ENCODE measurements around the gene LARGE2.

DNA sequence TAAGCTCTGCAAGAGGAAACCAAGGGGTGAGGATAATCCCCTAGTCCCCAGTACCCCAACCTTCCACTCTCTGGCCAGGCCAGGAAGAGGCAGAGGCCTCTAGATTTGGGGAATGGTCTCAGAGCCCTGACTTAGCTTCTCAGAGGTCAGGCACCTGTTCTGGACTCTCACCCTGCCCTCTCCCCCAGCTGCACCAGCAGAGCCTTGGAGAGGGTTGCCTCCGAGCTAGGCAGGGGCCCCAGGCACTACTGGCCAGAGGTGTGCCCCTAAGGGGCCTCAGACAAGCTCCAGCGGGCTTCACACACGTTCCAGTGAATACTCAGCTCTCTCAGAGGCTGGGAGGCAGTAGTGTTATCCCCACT, 23.4 kb upstream of the LARGE2 start:
- TF ChIP-seq, protein P1, sequence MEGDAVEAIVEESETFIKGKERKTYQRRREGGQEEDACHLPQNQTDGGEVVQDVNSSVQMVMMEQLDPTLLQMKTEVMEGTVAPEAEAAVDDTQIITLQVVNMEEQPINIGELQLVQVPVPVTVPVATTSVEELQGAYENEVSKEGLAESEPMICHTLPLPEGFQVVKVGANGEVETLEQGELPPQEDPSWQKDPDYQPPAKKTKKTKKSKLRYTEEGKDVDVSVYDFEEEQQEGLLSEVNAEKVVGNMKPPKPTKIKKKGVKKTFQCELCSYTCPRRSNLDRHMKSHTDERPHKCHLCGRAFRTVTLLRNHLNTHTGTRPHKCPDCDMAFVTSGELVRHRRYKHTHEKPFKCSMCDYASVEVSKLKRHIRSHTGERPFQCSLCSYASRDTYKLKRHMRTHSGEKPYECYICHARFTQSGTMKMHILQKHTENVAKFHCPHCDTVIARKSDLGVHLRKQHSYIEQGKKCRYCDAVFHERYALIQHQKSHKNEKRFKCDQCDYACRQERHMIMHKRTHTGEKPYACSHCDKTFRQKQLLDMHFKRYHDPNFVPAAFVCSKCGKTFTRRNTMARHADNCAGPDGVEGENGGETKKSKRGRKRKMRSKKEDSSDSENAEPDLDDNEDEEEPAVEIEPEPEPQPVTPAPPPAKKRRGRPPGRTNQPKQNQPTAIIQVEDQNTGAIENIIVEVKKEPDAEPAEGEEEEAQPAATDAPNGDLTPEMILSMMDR (IDR thresholded peaks at IDR 0.05; ENCODE audit: low read depth, low read length, poor library complexity, severe bottlenecking) = no peak
- TF ChIP-seq EZH2phosphoT487 (IDR thresholded peaks at IDR 0.05; ENCODE audit: borderline replicate concordance, low read length) = no peak

Data from DOHH2 (cell line).